ENCODE results near the gene ARHGEF17.
A peak's percentile ranks its signal among the peaks of the same experiment; 100 is the strongest.

The ARHGEF17 gene

DNA sequence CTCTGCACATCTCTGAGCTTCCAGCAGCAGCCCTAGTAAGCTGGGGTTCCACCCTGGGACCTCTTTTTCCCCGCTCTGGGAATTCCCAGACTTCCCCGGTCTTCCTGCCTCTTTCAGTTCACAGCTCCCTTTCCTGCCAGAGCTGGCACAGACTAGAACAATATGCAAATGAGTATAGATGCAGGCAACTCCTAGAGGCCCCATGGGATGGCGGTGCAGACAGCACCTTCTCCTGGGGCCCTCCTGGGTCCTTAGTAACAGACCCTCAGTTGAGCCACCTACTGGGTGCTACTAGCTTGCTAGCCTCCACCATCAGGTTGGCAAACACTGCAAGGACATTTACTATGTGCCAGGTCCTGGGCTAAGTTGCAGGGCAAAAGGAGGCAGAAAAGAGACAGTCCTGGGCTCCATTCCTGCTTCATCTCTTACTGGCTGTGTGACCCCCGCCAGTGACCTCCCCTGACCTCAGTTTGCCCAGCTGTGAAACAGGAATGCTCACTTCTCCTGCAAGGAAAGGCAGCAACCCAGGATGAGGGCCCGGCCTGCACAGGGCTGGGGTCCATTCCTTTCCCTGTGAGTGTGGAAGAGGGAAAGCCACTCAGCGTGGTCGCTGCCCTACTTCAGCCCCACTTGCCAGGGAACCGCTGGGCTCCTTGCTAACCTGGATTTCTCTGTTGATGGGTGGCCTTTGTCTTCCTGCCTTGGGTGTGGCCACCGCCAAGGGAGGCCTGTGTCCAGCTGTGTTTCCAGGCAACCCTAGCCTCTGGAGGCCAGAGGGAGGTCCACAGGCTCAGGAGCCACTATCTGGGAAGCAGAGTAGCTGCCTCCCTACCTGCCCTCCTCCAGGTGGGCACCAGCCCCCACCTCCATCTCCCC, 75.4 kb downstream of the ARHGEF17 start:
- DNase-seq: no peak

DNA sequence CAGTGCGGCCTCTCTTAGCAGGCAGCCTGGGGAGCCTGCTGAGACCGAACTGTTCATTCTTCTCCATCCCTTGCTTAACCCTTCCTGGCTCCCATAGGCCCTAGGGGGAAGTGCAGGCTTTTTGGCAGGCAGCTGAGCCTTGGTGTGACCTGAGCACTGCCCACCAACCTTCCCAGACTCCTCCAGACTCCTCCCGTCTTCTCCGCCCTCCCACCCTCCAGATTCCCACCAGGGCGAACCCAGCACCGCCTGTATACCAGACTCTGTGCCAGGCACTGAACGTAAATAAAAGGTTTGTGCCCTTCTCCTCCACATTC, 76.0 kb downstream of the ARHGEF17 start:
- no peak for DNase-seq

- DNase-seq: no peak
Observed at GRCh38 chr11:73384531-73384871, 76.4 kb downstream of the ARHGEF17 start.

DNA sequence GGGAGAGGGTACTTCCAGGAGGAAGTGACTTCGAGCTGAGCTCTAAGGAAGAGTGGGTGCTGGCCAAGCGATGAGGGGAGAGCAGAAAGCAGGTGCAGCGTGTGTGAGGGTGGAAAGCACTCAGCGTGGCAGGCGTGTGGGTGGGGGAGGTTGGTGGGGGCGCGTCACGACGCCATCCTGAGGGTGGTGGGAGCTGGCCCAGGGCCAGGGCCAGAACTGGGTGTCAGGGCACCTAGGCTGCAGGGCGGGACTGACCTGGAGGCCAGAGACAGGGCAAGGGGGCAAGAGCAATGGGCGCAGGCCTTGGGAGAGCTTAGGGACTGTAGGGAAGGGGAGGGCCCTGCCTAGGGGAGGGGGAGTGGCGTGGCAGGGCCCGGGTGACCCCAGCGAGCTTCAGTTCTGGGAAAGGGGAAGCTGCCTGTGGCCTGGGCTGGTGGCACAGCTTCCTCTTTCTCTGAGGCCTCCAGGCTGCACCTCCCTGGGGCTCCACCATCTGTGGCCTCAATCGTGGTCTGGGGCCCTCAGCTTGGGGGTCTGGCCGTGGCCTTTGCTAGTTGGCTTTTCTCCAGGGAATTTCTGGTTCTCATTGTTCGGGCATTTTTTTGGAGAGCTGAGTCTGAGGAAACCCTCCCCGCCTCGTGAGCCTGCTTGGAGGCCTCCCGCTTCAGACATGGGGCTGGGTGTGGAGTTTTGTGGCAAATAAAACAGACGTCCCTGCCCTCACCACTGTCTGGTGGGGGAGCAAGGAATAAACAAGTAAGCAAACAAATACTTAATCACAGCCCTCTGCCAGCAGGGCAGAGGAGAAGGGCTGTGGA, 77.0 kb downstream of the ARHGEF17 start:
- DNase-seq: no peak

DNA sequence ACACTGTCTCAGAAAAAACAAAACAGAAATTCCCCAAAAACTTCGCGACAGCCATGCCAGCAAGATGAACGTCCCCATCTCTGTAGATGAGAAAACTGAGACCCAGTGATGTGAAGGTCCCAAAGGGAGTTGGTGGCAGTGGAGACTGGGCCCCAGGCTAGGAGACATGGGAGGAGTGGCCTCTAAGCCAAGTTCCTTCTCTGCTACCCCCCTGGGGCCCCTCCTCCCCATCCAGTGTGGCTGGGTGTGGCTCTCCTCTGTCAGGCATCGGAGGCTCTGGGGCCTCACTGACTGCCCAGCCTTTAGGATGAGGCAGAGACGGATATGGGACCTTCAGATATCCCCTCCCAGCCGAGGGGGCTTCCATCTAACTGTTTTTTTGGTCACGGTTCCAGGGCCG, 77.9 kb downstream of the ARHGEF17 start:
- no peak for DNase-seq

GRCh38 chr11:73386546-73386945, 78.5 kb downstream of the ARHGEF17 start:
- no peak for DNase-seq

GRCh38 chr11:73387594-73388264, 79.7 kb downstream of the ARHGEF17 start:
- DNase-seq: no peak

- no peak for DNase-seq
Observed at GRCh38 chr11:73388265-73389133, 80.4 kb downstream of the ARHGEF17 start.

DNA sequence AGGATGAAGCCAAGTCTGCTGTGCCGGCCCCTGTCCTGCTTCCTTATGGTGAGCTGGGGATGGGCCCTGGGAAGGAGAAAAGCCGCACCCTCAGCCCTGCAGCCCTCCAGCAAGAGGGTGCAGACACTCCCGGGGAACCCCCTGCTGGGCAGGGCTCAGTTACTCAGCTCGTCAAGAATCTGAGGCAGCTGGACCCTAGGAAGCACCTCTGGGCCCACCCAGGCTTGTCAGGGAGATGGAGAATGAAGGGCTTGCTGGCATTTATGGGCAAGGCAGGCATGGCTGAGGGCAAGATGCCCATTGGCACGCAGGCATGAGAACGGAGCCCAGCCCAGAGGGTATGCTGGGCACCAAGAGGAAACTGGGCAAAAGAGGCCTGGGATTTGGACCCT, 81.1 kb downstream of the ARHGEF17 start:
- no peak for DNase-seq

DNA sequence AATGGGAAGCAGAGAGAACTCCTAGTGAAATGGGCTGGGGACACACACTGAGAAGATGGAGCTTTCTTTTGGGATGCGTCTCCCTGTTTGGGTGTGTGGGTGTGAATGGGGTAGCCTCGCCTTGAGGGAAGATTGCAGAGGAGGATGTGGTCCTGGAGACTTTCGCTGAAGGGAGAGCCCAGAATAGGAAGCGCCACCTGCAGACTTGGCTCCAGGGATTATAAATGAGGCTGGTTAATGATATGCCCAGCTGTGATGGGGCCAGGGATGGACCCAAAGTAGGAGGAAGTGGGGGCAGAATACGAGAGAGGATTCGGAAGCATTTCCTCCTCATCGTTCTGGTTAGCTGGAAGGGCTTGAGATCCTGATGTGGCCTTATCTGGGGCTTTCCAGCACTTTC, 81.8 kb downstream of the ARHGEF17 start:
- no peak for DNase-seq

GRCh38 chr11:73390601-73391565, 82.8 kb downstream of the ARHGEF17 start:
- no peak for DNase-seq

- DNase-seq: no peak
Observed at GRCh38 chr11:73391665-73392064, 83.6 kb downstream of the ARHGEF17 start.

DNA sequence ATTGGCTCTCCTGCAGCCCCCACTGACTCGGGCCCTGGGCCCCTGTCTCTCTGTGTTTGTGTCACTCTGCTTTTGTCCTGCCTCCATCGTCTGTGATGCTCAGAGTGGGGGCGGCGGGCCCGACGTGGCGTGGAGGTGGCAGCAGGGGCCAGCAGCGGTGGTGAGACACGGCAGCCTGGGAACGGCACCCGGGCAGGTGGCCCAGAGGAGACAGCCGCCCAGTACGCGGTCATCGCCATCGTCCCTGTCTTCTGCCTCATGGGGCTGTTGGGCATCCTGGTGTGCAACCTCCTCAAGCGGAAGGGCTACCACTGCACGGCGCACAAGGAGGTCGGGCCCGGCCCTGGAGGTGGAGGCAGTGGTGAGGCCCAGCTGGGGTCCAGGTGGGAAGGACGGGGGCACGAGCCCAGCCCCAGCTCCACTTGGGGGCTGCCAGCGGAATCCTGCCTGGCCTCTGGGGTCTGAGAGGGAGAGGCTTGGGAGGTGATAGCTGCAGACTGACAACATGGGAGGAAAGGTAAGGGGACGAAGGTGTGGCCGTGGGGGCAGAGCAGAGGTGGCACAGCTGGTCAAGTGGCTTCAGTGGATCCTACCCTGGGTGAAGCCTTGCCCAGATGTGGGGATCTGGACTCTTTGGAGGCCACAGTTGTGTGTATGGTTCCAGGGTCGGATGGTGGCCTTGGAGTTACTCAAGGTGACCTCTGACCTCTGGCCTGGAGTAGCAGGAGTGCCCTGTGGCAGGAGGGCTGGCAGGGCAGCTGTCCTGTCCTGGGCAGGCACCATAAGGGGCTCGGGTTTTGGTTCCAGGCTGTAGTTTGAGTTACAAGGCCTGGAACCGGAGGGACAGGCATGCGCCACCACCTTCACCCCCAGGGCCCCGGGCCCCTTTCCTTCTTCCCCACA, 84.3 kb downstream of the ARHGEF17 start:
- no peak for DNase-seq

GRCh38 chr11:73393011-73393380, 84.9 kb downstream of the ARHGEF17 start:
- DNase-seq: no peak

- DNase-seq: peak; percentile 48 to 58
Observed at GRCh38 chr11:73393479-73394415, 85.7 kb downstream of the ARHGEF17 start.

GRCh38 chr11:73394416-73395296, 86.6 kb downstream of the ARHGEF17 start:
- DNase-seq: no peak

DNA sequence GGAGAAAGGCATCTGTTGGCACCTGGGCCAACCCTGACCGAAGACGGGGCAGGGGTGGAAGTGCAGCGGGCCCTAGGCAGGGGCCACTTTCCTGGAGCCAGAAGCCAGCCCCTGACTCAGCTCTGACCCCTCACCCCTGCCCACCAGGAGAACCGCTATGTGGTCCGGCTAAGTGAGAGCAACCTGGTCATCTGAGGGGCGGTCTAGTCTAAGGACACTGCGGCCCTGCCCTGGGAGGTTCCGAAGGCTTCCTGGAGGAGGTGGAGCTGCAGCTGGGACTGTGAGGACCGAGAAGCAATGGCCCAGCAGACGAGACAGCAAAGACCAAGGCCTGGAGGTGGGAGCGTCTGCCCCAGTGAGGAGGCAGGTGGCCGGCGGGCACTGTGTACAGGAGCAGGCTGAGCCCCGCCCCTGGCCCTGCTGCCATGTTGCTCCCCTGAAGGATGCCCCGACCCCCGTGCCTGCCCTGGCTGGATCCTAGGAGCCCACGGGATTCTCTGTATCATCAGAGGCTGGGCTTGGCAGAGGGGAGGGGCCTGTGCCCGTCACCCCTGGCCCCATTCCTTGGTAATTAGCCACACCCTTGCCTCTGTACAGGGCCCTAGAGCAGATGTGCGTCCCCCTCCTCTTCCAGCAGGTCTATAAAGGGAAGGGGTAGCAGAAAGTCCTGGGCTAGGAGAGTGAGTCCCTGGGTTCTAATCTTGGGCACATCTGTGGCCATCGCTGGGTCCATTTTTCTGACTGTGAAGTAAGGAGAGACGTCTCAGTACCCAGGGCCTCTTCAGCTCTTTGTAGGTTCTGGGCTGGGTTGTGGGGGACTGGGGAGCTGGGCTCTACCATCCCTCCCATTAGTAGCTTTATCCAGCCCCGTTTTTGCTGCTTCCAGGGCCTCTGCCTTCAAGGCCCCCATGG, 87.5 kb downstream of the ARHGEF17 start:
- DNase-seq: no peak
